GM21390 (cell line): ENCODE data around the gene CDC14B.
"Not testable (repeated sequence)": the region's sequence is repeated elsewhere in the genome, so short reads cannot be mapped to it uniquely, and the experiment has no call there.

Source experiments
- ATAC-seq: cut with Tn5 transposase; IDR thresholded peaks from one replicate; pipeline ENCODE4 v1.9.1; 2021; ENCODE audit not compliant: unreplicated experiment

The CDC14B gene

GRCh38 chr9:96587338-96588315, 32.0 kb downstream of the CDC14B start:
- ATAC-seq: no peak

GRCh38 chr9:96585426-96585825, 34.2 kb downstream of the CDC14B start:
- ATAC-seq: no peak

GRCh38 chr9:96582199-96582598, 37.4 kb downstream of the CDC14B start:
- ATAC-seq: not testable (repeated sequence)

- no peak for ATAC-seq
Observed at GRCh38 chr9:96581786-96582185, 37.9 kb downstream of the CDC14B start.

GRCh38 chr9:96581301-96581700, 38.3 kb downstream of the CDC14B start:
- ATAC-seq: no peak

GRCh38 chr9:96574931-96575351, 44.7 kb downstream of the CDC14B start:
- ATAC-seq: no peak

GRCh38 chr9:96574455-96574854, 45.2 kb downstream of the CDC14B start:
- no peak for ATAC-seq

- ATAC-seq: peak; percentile 46
Observed at GRCh38 chr9:96567203-96567700, 52.4 kb downstream of the CDC14B start.

GRCh38 chr9:96566498-96567202, 53.0 kb downstream of the CDC14B start:
- peak; percentile 90 for ATAC-seq

- ATAC-seq: no peak
Observed at GRCh38 chr9:96565671-96566497, 53.8 kb downstream of the CDC14B start.

- no peak for ATAC-seq
Observed at GRCh38 chr9:96564217-96564616, 55.4 kb downstream of the CDC14B start.

- no peak for ATAC-seq
Observed at GRCh38 chr9:96559339-96559943, 60.2 kb downstream of the CDC14B start.

- ATAC-seq: no peak
Observed at GRCh38 chr9:96557921-96558320, 61.7 kb downstream of the CDC14B start.

GRCh38 chr9:96556701-96557461, 62.8 kb downstream of the CDC14B start:
- no peak for ATAC-seq

- ATAC-seq: no peak
Observed at GRCh38 chr9:96555567-96556386, 63.9 kb downstream of the CDC14B start.

- no peak for ATAC-seq
Observed at GRCh38 chr9:96554801-96555566, 64.7 kb downstream of the CDC14B start.

GRCh38 chr9:96554326-96554725, 65.3 kb downstream of the CDC14B start:
- no peak for ATAC-seq

- ATAC-seq: no peak
Observed at GRCh38 chr9:96553070-96553469, 66.6 kb downstream of the CDC14B start.
